ENCODE measurements around the gene SCTR.

SCTR gene

GRCh38 chr2:119525614-119526013, 1.3 kb upstream of the SCTR start:
- Histone ChIP-seq H3K27me3 (replicated peaks; ENCODE audit: control insufficient read depth, insufficient read depth, low read length, poor library complexity, severe bottlenecking) (no peaks in the 10 kb centered on the region), H3K36me3 (ENCODE audit: control insufficient read depth, insufficient read depth, low read length) (no peaks in the 10 kb centered on the region)

GRCh38 chr2:119523383-119523951, 816 bp downstream of the SCTR start:
- no peaks in the 10 kb centered on the region for H3K36me3 ChIP-seq (ENCODE audit: control insufficient read depth, insufficient read depth, low read length)
- no peaks in the 10 kb centered on the region for H3K27me3 ChIP-seq (replicated peaks; ENCODE audit: control insufficient read depth, insufficient read depth, low read length, poor library complexity, severe bottlenecking)
- no peak overlapping the region for H3K27ac ChIP-seq (ENCODE audit: insufficient read depth, low read length, poor library complexity, severe bottlenecking)
- H3K9me3 ChIP-seq (ENCODE audit: control insufficient read depth, low read length): no peaks in the 10 kb centered on the region
- no peaks in the 10 kb centered on the region for H3K4me1 ChIP-seq (ENCODE audit: control insufficient read depth, insufficient read depth, low read length, poor library complexity, severe bottlenecking)
- H3K4me3 ChIP-seq (ENCODE audit: insufficient read depth, low read depth, low read length, poor library complexity, severe bottlenecking): no peak overlapping the region
- DNase-seq: no peak

More at GRCh38 chr2:119525614-119526013, 1.3 kb upstream of the SCTR start:
- no peak for DNase-seq
- Histone ChIP-seq H3K27ac (ENCODE audit: insufficient read depth, low read length, poor library complexity, severe bottlenecking) (no peak overlapping the region), H3K4me3 (ENCODE audit: insufficient read depth, low read depth, low read length, poor library complexity, severe bottlenecking) (no peak overlapping the region), H3K9me3 (ENCODE audit: control insufficient read depth, low read length) (no peaks in the 10 kb centered on the region), H3K4me1 (ENCODE audit: control insufficient read depth, insufficient read depth, low read length, poor library complexity, severe bottlenecking) (no peaks in the 10 kb centered on the region)

- Histone ChIP-seq H3K4me1 (ENCODE audit: control insufficient read depth, insufficient read depth, low read length, poor library complexity, severe bottlenecking) (no peaks in the 10 kb centered on the region), H3K9me3 (ENCODE audit: control insufficient read depth, low read length) (no peaks in the 10 kb centered on the region), H3K36me3 (ENCODE audit: control insufficient read depth, insufficient read depth, low read length) (no peaks in the 10 kb centered on the region), H3K27ac (ENCODE audit: insufficient read depth, low read length, poor library complexity, severe bottlenecking) (no peak overlapping the region), H3K27me3 (replicated peaks; ENCODE audit: control insufficient read depth, insufficient read depth, low read length, poor library complexity, severe bottlenecking) (no peaks in the 10 kb centered on the region), H3K4me3 (ENCODE audit: insufficient read depth, low read depth, low read length, poor library complexity, severe bottlenecking) (no peak overlapping the region)
- no peak for DNase-seq
Measured at GRCh38 chr2:119522671-119523070, 1.6 kb downstream of the SCTR start.

GRCh38 chr2:119521433-119522050, 2.7 kb downstream of the SCTR start:
- no peak overlapping the region for H3K27ac ChIP-seq (ENCODE audit: insufficient read depth, low read length, poor library complexity, severe bottlenecking)
- H3K4me3 ChIP-seq (ENCODE audit: insufficient read depth, low read depth, low read length, poor library complexity, severe bottlenecking): no peak overlapping the region
- no peaks in the 10 kb centered on the region for H3K4me1 ChIP-seq (ENCODE audit: control insufficient read depth, insufficient read depth, low read length, poor library complexity, severe bottlenecking)
- no peaks in the 10 kb centered on the region for H3K36me3 ChIP-seq (ENCODE audit: control insufficient read depth, insufficient read depth, low read length)
- H3K27me3 ChIP-seq (replicated peaks; ENCODE audit: control insufficient read depth, insufficient read depth, low read length, poor library complexity, severe bottlenecking): no peaks in the 10 kb centered on the region
- H3K9me3 ChIP-seq (ENCODE audit: control insufficient read depth, low read length): no peaks in the 10 kb centered on the region
- DNase-seq: no peak

- no peaks in the 10 kb centered on the region for H3K36me3 ChIP-seq (ENCODE audit: control insufficient read depth, insufficient read depth, low read length)
- H3K9me3 ChIP-seq (ENCODE audit: control insufficient read depth, low read length): no peaks in the 10 kb centered on the region
- no peak overlapping the region for H3K27ac ChIP-seq (ENCODE audit: insufficient read depth, low read length, poor library complexity, severe bottlenecking)
- no peaks in the 10 kb centered on the region for H3K4me1 ChIP-seq (ENCODE audit: control insufficient read depth, insufficient read depth, low read length, poor library complexity, severe bottlenecking)
- no peaks in the 10 kb centered on the region for H3K27me3 ChIP-seq (replicated peaks; ENCODE audit: control insufficient read depth, insufficient read depth, low read length, poor library complexity, severe bottlenecking)
- DNase-seq: no peak
- no peak overlapping the region for H3K4me3 ChIP-seq (ENCODE audit: insufficient read depth, low read depth, low read length, poor library complexity, severe bottlenecking)
Measured at GRCh38 chr2:119520696-119521432, 3.4 kb downstream of the SCTR start.

- DNase-seq: no peak
- no peak overlapping the region for H3K27ac ChIP-seq (ENCODE audit: insufficient read depth, low read length, poor library complexity, severe bottlenecking)
- H3K9me3 ChIP-seq (ENCODE audit: control insufficient read depth, low read length): no peaks in the 10 kb centered on the region
- peaks cover 2% of the 10 kb centered on the region for H3K27me3 ChIP-seq (replicated peaks; ENCODE audit: control insufficient read depth, insufficient read depth, low read length, poor library complexity, severe bottlenecking)
- no peaks in the 10 kb centered on the region for H3K36me3 ChIP-seq (ENCODE audit: control insufficient read depth, insufficient read depth, low read length)
- H3K4me3 ChIP-seq (ENCODE audit: insufficient read depth, low read depth, low read length, poor library complexity, severe bottlenecking): no peak overlapping the region
- H3K4me1 ChIP-seq (ENCODE audit: control insufficient read depth, insufficient read depth, low read length, poor library complexity, severe bottlenecking): no peaks in the 10 kb centered on the region
Measured at GRCh38 chr2:119519057-119519408, 5.2 kb downstream of the SCTR start.

GRCh38 chr2:119518401-119519056, 5.8 kb downstream of the SCTR start:
- Histone ChIP-seq H3K27me3 (replicated peaks; ENCODE audit: control insufficient read depth, insufficient read depth, low read length, poor library complexity, severe bottlenecking) (peaks cover 5% of the 10 kb centered on the region), H3K27ac (ENCODE audit: insufficient read depth, low read length, poor library complexity, severe bottlenecking) (no peak overlapping the region), H3K4me3 (ENCODE audit: insufficient read depth, low read depth, low read length, poor library complexity, severe bottlenecking) (no peak overlapping the region), H3K36me3 (ENCODE audit: control insufficient read depth, insufficient read depth, low read length) (no peaks in the 10 kb centered on the region), H3K4me1 (ENCODE audit: control insufficient read depth, insufficient read depth, low read length, poor library complexity, severe bottlenecking) (no peaks in the 10 kb centered on the region), H3K9me3 (ENCODE audit: control insufficient read depth, low read length) (no peaks in the 10 kb centered on the region)
- DNase-seq: no peak

GRCh38 chr2:119517433-119517832, 6.8 kb downstream of the SCTR start:
- DNase-seq: no peak
- H3K27me3 ChIP-seq (replicated peaks; ENCODE audit: control insufficient read depth, insufficient read depth, low read length, poor library complexity, severe bottlenecking): peaks cover 5% of the 10 kb centered on the region
- no peak overlapping the region for H3K27ac ChIP-seq (ENCODE audit: insufficient read depth, low read length, poor library complexity, severe bottlenecking)
- H3K4me3 ChIP-seq (ENCODE audit: insufficient read depth, low read depth, low read length, poor library complexity, severe bottlenecking): no peak overlapping the region
- H3K9me3 ChIP-seq (ENCODE audit: control insufficient read depth, low read length): no peaks in the 10 kb centered on the region
- no peaks in the 10 kb centered on the region for H3K4me1 ChIP-seq (ENCODE audit: control insufficient read depth, insufficient read depth, low read length, poor library complexity, severe bottlenecking)
- H3K36me3 ChIP-seq (ENCODE audit: control insufficient read depth, insufficient read depth, low read length): no peaks in the 10 kb centered on the region

- DNase-seq: no peak
- Histone ChIP-seq H3K27me3 (replicated peaks; ENCODE audit: control insufficient read depth, insufficient read depth, low read length, poor library complexity, severe bottlenecking) (peaks cover 5% of the 10 kb centered on the region), H3K4me3 (ENCODE audit: insufficient read depth, low read depth, low read length, poor library complexity, severe bottlenecking) (no peak overlapping the region), H3K27ac (ENCODE audit: insufficient read depth, low read length, poor library complexity, severe bottlenecking) (no peak overlapping the region), H3K4me1 (ENCODE audit: control insufficient read depth, insufficient read depth, low read length, poor library complexity, severe bottlenecking) (no peaks in the 10 kb centered on the region), H3K9me3 (ENCODE audit: control insufficient read depth, low read length) (no peaks in the 10 kb centered on the region), H3K36me3 (ENCODE audit: control insufficient read depth, insufficient read depth, low read length) (no peaks in the 10 kb centered on the region)
Measured at GRCh38 chr2:119516121-119516520, 8.2 kb downstream of the SCTR start.

GRCh38 chr2:119513832-119514231, 10.5 kb downstream of the SCTR start:
- Histone ChIP-seq H3K4me3 (ENCODE audit: insufficient read depth, low read depth, low read length, poor library complexity, severe bottlenecking) (no peak overlapping the region), H3K27me3 (replicated peaks; ENCODE audit: control insufficient read depth, insufficient read depth, low read length, poor library complexity, severe bottlenecking) (peaks cover 5% of the 10 kb centered on the region), H3K9me3 (ENCODE audit: control insufficient read depth, low read length) (no peaks in the 10 kb centered on the region), H3K27ac (ENCODE audit: insufficient read depth, low read length, poor library complexity, severe bottlenecking) (no peak overlapping the region), H3K36me3 (ENCODE audit: control insufficient read depth, insufficient read depth, low read length) (no peaks in the 10 kb centered on the region), H3K4me1 (ENCODE audit: control insufficient read depth, insufficient read depth, low read length, poor library complexity, severe bottlenecking) (no peaks in the 10 kb centered on the region)
- DNase-seq: no peak

Data from effector memory CD4-positive, alpha-beta T cell (primary cell).